ENCODE results near the gene LPP. TPM values are rescaled to one million over a fixed set of nuclear protein-coding genes. Genes with fewer than 3 reads are reported as not detected.
A peak's percentile ranks its signal among the peaks of the same experiment; 100 is the strongest.

LPP gene
- total RNA-seq, 1 donor from 2014 or later, result 93.9 TPM

- DNase-seq (ENCODE audit: low read depth), result peak; percentile 79
- no peak overlapping the region for H3K4me3 ChIP-seq (ENCODE audit: low read depth, low read length)
- no peak for TF ChIP-seq CTCF (conservative IDR thresholded peaks at IDR 0.05; ENCODE audit: low read depth, low read length)
Measured at GRCh38 chr3:188468662-188469061, 314.7 kb downstream of the LPP start.

GRCh38 chr3:188469228-188469885, 315.4 kb downstream of the LPP start:
- no peak overlapping the region for H3K4me3 ChIP-seq (ENCODE audit: low read depth, low read length)
- no peak for TF ChIP-seq CTCF (conservative IDR thresholded peaks at IDR 0.05; ENCODE audit: low read depth, low read length)
- DNase-seq (ENCODE audit: low read depth), result peak; percentile 95

- no peak overlapping the region for H3K4me3 ChIP-seq (ENCODE audit: low read depth, low read length)
- TF ChIP-seq CTCF (conservative IDR thresholded peaks at IDR 0.05; ENCODE audit: low read depth, low read length), result no peak
- DNase-seq (ENCODE audit: low read depth), result no peak
Measured at GRCh38 chr3:188470508-188471130, 316.7 kb downstream of the LPP start.

GRCh38 chr3:188471723-188472122, 317.8 kb downstream of the LPP start:
- no peak for DNase-seq (ENCODE audit: low read depth)
- no peak for TF ChIP-seq CTCF (conservative IDR thresholded peaks at IDR 0.05; ENCODE audit: low read depth, low read length)
- H3K4me3 ChIP-seq (ENCODE audit: low read depth, low read length), result no peak overlapping the region

GRCh38 chr3:188472336-188472735, 318.4 kb downstream of the LPP start:
- H3K4me3 ChIP-seq (ENCODE audit: low read depth, low read length), result no peak overlapping the region
- TF ChIP-seq CTCF (conservative IDR thresholded peaks at IDR 0.05; ENCODE audit: low read depth, low read length), result no peak
- peak; percentile 56 for DNase-seq (ENCODE audit: low read depth)

- H3K4me3 ChIP-seq (ENCODE audit: low read depth, low read length), result no peak overlapping the region
- DNase-seq (ENCODE audit: low read depth), result no peak
- TF ChIP-seq CTCF (conservative IDR thresholded peaks at IDR 0.05; ENCODE audit: low read depth, low read length), result no peak
Measured at GRCh38 chr3:188473045-188473444, 319.1 kb downstream of the LPP start.
